ENCODE results near the gene ATCAY. TPM values are rescaled to one million over a fixed set of nuclear protein-coding genes. Genes with fewer than 3 reads are reported as not detected.

Gene ATCAY
- total and polyA plus RNA-seq, 2 of the 13 experiments (the other 11 are each of a cell fraction or from before 2014, with no cell fraction given): not detected

GRCh38 chr19:3908266-3909054, 28.0 kb downstream of the ATCAY start:
- no peaks in the 10 kb centered on the region for H3K36me3 ChIP-seq (replicated peaks in 1 of 2; ENCODE audit: control insufficient read depth in 1 of 2, insufficient read depth in 2 of 2, low read length in 2 of 2)
- no peaks in the 10 kb centered on the region for H3K79me2 ChIP-seq (ENCODE audit: insufficient read depth, low read length)
- no peaks in the 10 kb centered on the region for H4K20me1 ChIP-seq (ENCODE audit: insufficient read depth, low read length)
- H3K27ac ChIP-seq (ENCODE audit: extremely low read length, insufficient read depth, low read length): no peak overlapping the region
- DNase-seq (ENCODE audit: low spot score) (no peak), ATAC-seq (peak; percentile 27; the same call in 1 of the 3 replicates), FAIRE-seq (no peak)
- CTCF ChIA-PET (ENCODE audit: low intra/inter-chr PET ratio, low total read pairs): no interaction called here
- no peak for TF ChIP-seq KDM5B (CRISPR knock-in tag; IDR thresholded peaks at IDR 0.05; ENCODE audit: borderline replicate concordance)
- TF ChIP-seq ZBTB20 (CRISPR knock-in tag; IDR thresholded peaks at IDR 0.05; ENCODE audit: borderline replicate concordance, low read depth): no peak
- no peak for TF ChIP-seq NFATC3 (CRISPR knock-in tag; IDR thresholded peaks at IDR 0.05)
- TF ChIP-seq ZNF263 (CRISPR knock-in tag; IDR thresholded peaks at IDR 0.05): peak; percentile 37; the same call in 1 of the 2 replicates
- no peak for TF ChIP-seq TGIF2 (CRISPR knock-in tag; IDR thresholded peaks at IDR 0.05)
- no peak for TF ChIP-seq ATF1 (CRISPR knock-in tag; IDR thresholded peaks at IDR 0.05)
- TF ChIP-seq PCBP2 (optimal IDR thresholded peaks at IDR 0.05; ENCODE audit: low read depth, low read length, poor library complexity, severe bottlenecking): peak; percentile 52
- TF ChIP-seq JUNB (CRISPR knock-in tag; IDR thresholded peaks at IDR 0.05; ENCODE audit: borderline replicate concordance): no peak
- no peak for TF ChIP-seq SAP130 (CRISPR knock-in tag; IDR thresholded peaks at IDR 0.05; ENCODE audit: low read depth)
- intact Hi-C loops (cut with micrococcal nuclease; ENCODE audit: unreplicated experiment): no loop called here
- H2AFZ ChIP-seq (ENCODE audit: low read length): no peak overlapping the region
- peaks cover 4% of the 10 kb centered on the region; the same call in 1 of the 2 replicates for H3K9me3 ChIP-seq (ENCODE audit: low read length)
- WGBS (ENCODE audit: low lambda C conversion rate): 45% methylated on average over 13 of the region's 14 CpGs
- no peak overlapping the region for H3K4me3 ChIP-seq (replicated peaks in 1 of 3; ENCODE audit: insufficient read depth in 1 of 3, low read depth in 2 of 3, low read length in 3 of 3)
- in situ Hi-C loops (cut with HindIII; ENCODE audit: extremely low pct_ligation_motif_present, low pct_unique_long_range_greater_than_20kb): no loop called here
- no TSS peak for BruUV-seq (replicated peaks)
- no peak overlapping the region for H3K9ac ChIP-seq (ENCODE audit: insufficient read depth, low read depth, low read length)
- H3K4me1 ChIP-seq (ENCODE audit: insufficient read depth, low read length): no peaks in the 10 kb centered on the region
- no peak overlapping the region for H3K4me2 ChIP-seq (ENCODE audit: low read depth, low read length)
- H3K27me3 ChIP-seq (ENCODE audit: control insufficient read depth in 1 of 2, insufficient read depth in 2 of 2, low read length in 2 of 2): peaks cover 2 to 22% of the 10 kb centered on the region in 2 experiments; a peak in 4 of 5 replicates
- POLR2A ChIA-PET: no interaction called here

GRCh38 chr19:3910105-3910504, 29.6 kb downstream of the ATCAY start:
- no peak overlapping the region for H3K4me2 ChIP-seq (ENCODE audit: low read depth, low read length)
- in situ Hi-C loops (cut with HindIII; ENCODE audit: extremely low pct_ligation_motif_present, low pct_unique_long_range_greater_than_20kb) (no loop called here), intact Hi-C loops (cut with micrococcal nuclease; ENCODE audit: unreplicated experiment) (no loop called here)
- H3K27ac ChIP-seq (ENCODE audit: extremely low read length, insufficient read depth, low read length): no peak overlapping the region
- ChIA-PET POLR2A (no interaction called here), CTCF (ENCODE audit: low intra/inter-chr PET ratio, low total read pairs) (no interaction called here)
- no TSS peak for BruUV-seq (replicated peaks)
- no peak overlapping the region for H2AFZ ChIP-seq (ENCODE audit: low read length)
- H3K4me1 ChIP-seq (ENCODE audit: insufficient read depth, low read length): no peaks in the 10 kb centered on the region
- no peaks in the 10 kb centered on the region for H4K20me1 ChIP-seq (ENCODE audit: insufficient read depth, low read length)
- no peak overlapping the region for H3K9ac ChIP-seq (ENCODE audit: insufficient read depth, low read depth, low read length)
- H3K4me3 ChIP-seq (replicated peaks in 1 of 3; ENCODE audit: insufficient read depth in 1 of 3, low read depth in 2 of 3, low read length in 3 of 3): no peak overlapping the region
- ATAC-seq: no peak
- no peaks in the 10 kb centered on the region for H3K79me2 ChIP-seq (ENCODE audit: insufficient read depth, low read length)
- no peak for FAIRE-seq
- peaks cover 4% of the 10 kb centered on the region; the same call in 1 of the 2 replicates for H3K9me3 ChIP-seq (ENCODE audit: low read length)
- no peak for DNase-seq (ENCODE audit: low spot score)
- peaks cover 2 to 19% of the 10 kb centered on the region in 2 experiments; a peak in 4 of 5 replicates for H3K27me3 ChIP-seq (ENCODE audit: control insufficient read depth in 1 of 2, insufficient read depth in 2 of 2, low read length in 2 of 2)
- no peaks in the 10 kb centered on the region for H3K36me3 ChIP-seq (replicated peaks in 1 of 2; ENCODE audit: control insufficient read depth in 1 of 2, insufficient read depth in 2 of 2, low read length in 2 of 2)
- 100% methylated on average over 1 of the region's 1 CpG for WGBS (ENCODE audit: low lambda C conversion rate)
- TF ChIP-seq ZNF317 (CRISPR knock-in tag; IDR thresholded peaks at IDR 0.05) (no peak), STAT6 (CRISPR knock-in tag; IDR thresholded peaks at IDR 0.05; ENCODE audit: borderline replicate concordance) (no peak), MTA1 (CRISPR knock-in tag; IDR thresholded peaks at IDR 0.05; ENCODE audit: borderline replicate concordance) (no peak), RFX1 (IDR thresholded peaks at IDR 0.05) (no peak)
